GM21381 (cell line): ENCODE results near the gene MYCBP.
"Not testable (repeated sequence)": the region's sequence is repeated elsewhere in the genome, so short reads cannot be mapped to it uniquely, and the experiment has no call there.

Source experiments
- ATAC-seq: cut with Tn5 transposase; IDR thresholded peaks from one replicate; pipeline ENCODE4 v1.9.1; 2021; ENCODE audit warnings: mild to moderate bottlenecking, moderate library complexity; ENCODE audit not compliant: unreplicated experiment

Gene MYCBP

GRCh38 chr1:38870996-38871395 is 2.2 kb downstream of the MYCBP start:
- ATAC-seq, result no peak

DNA sequence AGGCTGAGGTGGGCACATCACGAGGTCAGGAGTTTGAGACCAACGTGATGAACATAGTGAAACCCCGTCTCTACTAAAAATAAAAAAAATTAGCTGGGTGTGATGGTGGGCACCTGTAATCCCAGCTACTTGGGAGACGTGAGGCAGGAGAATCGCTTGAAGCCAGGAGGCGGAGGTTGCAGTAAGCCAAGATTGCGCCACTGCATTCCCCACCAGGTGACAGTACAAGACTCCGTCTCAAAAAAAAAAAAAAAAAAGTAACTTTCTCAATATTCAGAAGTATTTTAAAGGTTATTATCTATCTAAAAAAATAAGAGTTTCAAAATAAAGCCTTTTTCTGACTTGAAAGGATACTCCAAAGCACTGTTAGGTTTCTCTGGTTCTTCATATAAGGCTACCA is 5.9 kb downstream of the MYCBP start:
- ATAC-seq, result no peak

- no peak for ATAC-seq
Measured at GRCh38 chr1:38865112-38865715, 7.9 kb downstream of the MYCBP start.

DNA sequence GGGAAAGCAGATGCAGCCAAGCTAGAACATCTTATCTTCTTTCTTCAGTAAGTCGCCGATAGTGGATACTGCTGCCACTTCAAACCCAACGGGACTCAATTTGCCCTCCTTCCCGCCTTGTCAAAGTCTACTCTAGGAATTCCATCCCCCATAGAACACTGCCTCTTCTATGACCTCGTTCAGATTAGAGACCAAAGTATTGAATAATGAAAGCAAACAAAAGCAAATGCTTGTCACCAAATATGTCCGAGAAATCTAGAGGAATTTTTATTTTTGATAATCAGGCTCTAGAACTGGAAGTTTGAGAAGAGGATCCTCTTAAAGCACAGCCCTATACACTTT is 12.7 kb downstream of the MYCBP start:
- ATAC-seq, result no peak

DNA sequence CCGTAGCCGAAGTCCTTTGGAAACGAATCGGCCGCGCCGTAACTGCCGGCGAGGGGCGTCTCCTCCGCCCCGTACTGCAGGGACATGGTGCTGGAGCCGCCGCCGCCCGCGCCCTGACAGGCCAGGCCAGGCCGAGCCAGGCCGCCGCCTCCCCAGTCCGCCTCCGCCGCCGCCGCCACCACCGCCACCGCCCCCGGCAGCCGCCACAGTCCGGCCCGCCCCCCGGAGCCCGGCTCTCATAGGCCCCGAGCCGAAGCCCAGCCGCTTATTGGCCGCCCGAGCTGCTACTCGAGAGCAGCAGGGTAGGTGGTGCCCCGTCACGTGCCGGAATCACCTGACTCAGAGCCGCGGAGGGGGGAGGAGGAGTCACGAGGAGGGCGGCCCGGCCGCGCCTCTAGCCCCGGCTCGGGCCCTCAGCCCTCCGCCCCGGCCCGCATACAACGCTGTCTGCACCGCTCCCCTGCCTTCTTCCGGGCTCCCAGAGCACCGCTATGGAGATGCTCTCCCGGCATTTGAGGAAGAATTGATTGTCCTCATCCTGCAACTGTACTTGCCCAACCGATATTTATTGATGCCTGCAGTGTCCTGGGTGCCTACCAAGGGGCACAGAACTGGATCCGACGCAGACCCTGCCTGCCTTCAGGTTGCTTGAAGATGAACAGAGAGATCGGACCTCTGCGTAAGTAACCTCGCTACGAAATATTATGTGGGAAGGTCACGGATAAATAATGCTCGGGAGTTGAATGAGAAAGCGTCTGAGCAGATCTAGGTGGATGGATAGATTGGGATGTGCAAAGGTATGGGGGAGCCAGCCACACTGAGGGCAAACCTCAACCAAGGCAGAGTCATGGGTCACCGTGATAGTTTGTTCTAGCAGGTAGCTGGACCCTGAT is 13.3 kb downstream of the MYCBP start, which contains the start of gene RRAGC:
Gene RRAGC, minus strand, starts transcription at position 212 of the 893 bp plus-strand sequence. Its CDS starts 126 bp downstream, at position 86.
- ATAC-seq, result peak; percentile 89

- peak; percentile 37 for ATAC-seq
Measured at GRCh38 chr1:38858833-38859560, 14.2 kb downstream of the MYCBP start.

- ATAC-seq, result no peak
Measured at GRCh38 chr1:38852780-38853179, 20.4 kb downstream of the MYCBP start.

- no peak for ATAC-seq
Measured at GRCh38 chr1:38848071-38848470, 25.1 kb downstream of the MYCBP start.

DNA sequence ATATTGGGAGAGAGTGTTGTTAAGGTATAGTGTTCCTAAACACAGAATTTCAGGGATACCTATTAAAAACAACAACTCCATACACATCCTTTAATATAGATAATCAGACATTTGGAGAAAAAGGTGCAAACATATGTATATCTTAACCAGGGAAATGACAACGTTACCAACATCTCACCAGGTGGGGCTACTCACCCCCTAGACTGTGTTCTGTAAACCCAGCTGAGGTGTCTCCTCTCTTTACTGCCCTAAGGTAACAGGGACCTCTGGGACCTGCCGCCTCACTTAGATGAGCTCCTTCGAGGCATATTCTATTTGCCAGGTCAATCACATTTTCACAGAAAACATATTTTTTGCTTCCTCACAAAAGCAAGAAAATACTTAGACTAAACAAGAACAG is 26.9 kb downstream of the MYCBP start:
- no peak for ATAC-seq

GRCh38 chr1:38845088-38845487 is 28.1 kb downstream of the MYCBP start:
- not testable (repeated sequence) for ATAC-seq

DNA sequence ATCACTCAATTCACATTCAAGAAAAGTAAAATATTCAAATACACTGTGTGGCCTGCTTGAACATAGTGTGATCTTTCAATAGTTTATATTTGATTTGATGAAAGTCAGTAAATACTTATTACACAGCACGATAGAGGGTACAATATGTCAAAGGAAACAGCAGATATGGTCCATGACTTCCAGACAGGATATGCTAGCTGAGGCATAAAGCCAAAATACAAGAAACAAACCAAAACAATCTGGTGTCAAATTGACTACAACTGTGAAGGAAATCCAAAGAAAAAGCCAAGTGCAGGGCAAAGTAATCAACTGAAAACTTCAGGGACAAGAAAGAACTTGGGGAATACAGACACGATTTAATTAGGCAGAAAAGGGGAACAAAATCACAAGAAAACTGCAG is 32.9 kb downstream of the MYCBP start:
- ATAC-seq, result no peak

DNA sequence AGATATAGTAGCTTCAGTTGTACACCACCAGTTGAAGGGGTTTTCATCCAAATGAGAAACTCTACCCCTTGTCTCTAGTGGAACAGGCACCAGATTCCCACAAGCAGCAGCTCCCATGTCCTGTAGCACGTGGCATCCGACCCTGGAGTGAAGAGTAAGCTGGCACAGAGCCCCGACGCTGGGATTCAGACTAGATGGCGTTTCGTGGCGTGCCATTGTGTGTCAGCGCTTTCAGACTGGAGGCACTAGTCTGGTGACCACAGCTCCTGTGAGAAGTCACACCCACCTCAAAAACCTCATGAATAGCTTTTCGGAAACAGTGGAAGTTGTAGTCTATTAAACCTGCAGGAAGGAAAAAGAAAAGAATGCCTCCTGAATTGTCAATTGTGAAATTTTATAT is 33.8 kb downstream of the MYCBP start:
- no peak for ATAC-seq

DNA sequence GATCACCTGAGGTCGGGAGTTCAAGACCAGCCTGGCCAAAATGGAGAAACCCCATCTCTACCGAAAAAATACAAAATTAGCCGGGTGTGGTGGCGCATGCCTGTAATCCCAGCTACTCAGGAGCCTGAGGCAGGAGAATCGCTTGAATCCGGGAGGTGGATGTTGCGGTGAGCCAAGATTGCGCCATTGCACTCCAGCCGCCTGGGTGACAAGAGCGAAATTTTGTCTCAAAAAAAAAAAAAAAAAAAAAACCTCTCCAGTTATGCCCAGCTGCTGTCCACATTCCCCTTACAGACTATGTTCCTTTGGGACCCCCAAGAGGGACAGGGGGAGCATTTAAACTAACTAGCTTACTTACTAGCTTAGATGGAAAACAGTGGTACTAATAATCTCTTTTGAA is 36.8 kb downstream of the MYCBP start:
- not testable (repeated sequence) for ATAC-seq

DNA sequence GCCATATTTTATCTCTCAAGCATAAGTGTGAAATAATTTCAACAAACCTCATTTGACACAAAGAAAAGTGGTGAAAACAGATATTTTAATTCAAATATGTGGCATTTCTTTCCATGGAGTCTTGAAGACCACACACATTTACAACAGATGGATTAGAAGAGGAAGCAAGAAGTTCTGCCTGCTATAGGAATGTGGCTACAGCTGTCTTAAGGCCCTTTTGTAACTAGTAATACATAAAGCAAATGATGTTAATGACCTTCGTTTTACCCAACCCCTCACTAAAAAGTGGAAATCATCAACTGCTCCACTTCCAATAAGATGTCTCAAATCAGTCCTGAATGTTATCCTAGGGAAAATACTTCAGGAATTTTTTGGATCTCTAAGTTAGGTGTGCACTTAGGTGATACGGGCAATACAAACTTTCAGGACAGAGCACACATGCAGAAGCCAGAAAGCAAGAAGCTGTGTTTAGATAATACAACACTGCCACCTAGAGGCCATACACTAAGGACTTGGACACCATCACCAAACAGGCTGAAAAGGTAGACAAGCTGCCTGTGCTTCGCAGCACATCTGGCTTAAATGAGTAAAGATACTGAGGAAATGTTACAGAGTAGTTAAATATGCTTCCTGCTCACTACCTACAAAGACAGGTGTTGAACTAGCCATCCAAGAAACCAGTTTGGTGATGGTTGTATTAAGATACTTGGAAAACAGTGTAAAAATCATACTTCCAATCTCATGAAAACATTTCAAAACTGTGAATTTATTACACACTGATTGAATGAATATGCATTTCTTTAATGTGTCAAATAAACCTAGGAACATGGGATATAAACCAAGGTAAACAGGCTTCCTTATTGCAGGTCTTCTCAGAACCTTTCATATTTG is 38.0 kb downstream of the MYCBP start:
- no peak for ATAC-seq

- no peak for ATAC-seq
Measured at GRCh38 chr1:38834221-38834782, 38.8 kb downstream of the MYCBP start.

DNA sequence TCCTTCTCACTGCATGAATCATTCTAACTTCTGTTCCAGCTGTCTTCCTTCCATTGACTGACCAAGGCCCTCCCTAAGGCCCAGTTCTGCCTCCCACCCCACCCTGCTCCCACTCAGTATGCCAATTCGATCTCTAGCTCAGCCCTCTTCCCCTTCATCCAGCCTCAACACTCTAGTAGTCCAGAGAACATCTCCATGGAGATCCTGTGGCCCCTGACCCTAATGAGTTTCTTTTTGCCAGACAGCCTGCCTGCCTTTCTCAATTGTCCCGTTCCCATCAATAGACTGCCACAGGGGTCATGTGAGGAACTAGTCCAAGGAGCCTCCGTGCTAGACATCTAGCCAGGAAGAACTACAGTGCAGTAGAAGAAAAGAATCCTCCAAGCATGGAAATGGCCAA is 40.0 kb downstream of the MYCBP start:
- no peak for ATAC-seq

GRCh38 chr1:38832370-38832734 is 40.8 kb downstream of the MYCBP start:
- no peak for ATAC-seq

DNA sequence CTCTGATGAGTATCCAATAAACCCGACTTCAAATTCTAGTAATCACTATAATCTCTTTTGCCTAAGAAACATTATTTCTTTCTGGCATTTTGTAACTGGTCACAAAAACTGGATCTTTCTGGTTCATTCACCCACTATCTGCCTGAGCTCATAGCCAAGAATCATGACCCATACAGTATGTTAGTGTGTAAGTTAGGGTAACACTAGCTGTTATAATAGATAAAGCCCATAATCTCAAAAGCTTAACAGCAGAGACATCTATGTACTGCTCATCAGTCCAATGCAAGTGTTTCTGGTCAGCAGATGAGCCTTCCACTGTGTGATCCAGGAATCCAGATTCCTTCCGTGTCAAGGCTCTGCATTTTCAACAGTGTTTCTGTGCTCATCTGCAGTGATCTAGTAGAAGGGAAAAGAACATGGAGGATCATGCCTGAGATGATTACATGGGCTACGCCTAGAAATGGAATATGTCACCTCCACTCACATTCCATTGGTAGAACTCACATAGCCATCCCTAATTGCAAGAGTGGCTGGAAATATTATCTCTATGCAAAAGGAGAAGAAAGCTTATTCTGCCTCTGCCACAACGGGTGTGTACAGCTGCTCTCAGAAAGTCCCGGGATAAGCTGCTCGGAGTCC is 41.3 kb downstream of the MYCBP start:
- ATAC-seq, result no peak

GRCh38 chr1:38829368-38829767 is 43.8 kb downstream of the MYCBP start:
- no peak for ATAC-seq

- ATAC-seq, result no peak
Measured at GRCh38 chr1:38827318-38827717, 45.8 kb downstream of the MYCBP start.
